Thyroid gland (tissue), 4 donors: ENCODE measurements around the gene SH3RF2.

Source experiments
- CTCF ChIP-seq, 6 experiments: fragments of 200-600 bp in 3 of 6; fragments of 450-650 bp in 3 of 6; sonication (generic) in 3 of 6; IDR thresholded peaks; one replicate each; pipeline ENCODE4 v1.5.1; 2016 to 2019; ENCODE audit warnings: antibody characterized with exemption in 6 of 6, mild to moderate bottlenecking in 2 of 6, inconsistent platforms in 1 of 6, moderate library complexity in 1 of 6
- POLR2A ChIP-seq, 2 donors: fragments of 450-650 bp; IDR thresholded peaks; one replicate each; pipeline ENCODE4 v1.6.1; 2017; ENCODE audit warnings: antibody characterized with exemption in 2 of 2, mild to moderate bottlenecking in 2 of 2, moderate library complexity in 1 of 2

- TF ChIP-seq CTCF (IDR thresholded peaks at IDR 0.05): no peak
- TF ChIP-seq POLR2A (IDR thresholded peaks at IDR 0.05): no peak
These were observed 7.3 kb downstream of the SH3RF2 start for GRCh38 chr5:145943674-145944121.
